Activated CD4-positive, alpha-beta T cell treated with anti-CD3 and anti-CD28 coated beads, Interleukin-2, Interleukin-6, amounts not matched to agents 100 ng/mL and 50 ng/mL, durations not matched to agents 16 hours and 8 hours (primary cell): Measurements from ENCODE around the gene HEPACAM.
A peak's percentile ranks its signal among the peaks of the same experiment; 100 is the strongest.
"Not testable (repeated sequence)": the region's sequence is repeated elsewhere in the genome, so short reads cannot be mapped to it uniquely, and the experiment has no call there.

Source experiments
- DNase-seq: peaks from one replicate; pipeline ENCODE4 v3.0.0-alpha.2; 2020

The HEPACAM gene

GRCh38 chr11:124935548-124936514, at the start of gene HEPACAM:
Gene HEPACAM, minus strand, starts transcription at chr11:124936047. Its CDS starts 41 bp downstream, at chr11:124936006.
- DNase-seq = no peak

- DNase-seq = no peak
Observed at GRCh38 chr11:124984512-124984854, 48.6 kb upstream of the HEPACAM start.

GRCh38 chr11:124983674-124984511, 48.0 kb upstream of the HEPACAM start:
- no peak for DNase-seq

GRCh38 chr11:124982043-124982442, 46.2 kb upstream of the HEPACAM start:
- no peak for DNase-seq

GRCh38 chr11:124978316-124978715, 42.5 kb upstream of the HEPACAM start:
- no peak for DNase-seq

- no peak for DNase-seq
Observed at GRCh38 chr11:124977006-124977405, 41.2 kb upstream of the HEPACAM start.

- DNase-seq = no peak
Observed at GRCh38 chr11:124976531-124976930, 40.7 kb upstream of the HEPACAM start.

GRCh38 chr11:124971810-124972209, 36.0 kb upstream of the HEPACAM start:
- no peak for DNase-seq

GRCh38 chr11:124970925-124971324, 35.1 kb upstream of the HEPACAM start:
- DNase-seq = no peak

- DNase-seq = not testable (repeated sequence)
Observed at GRCh38 chr11:124968197-124968596, 32.4 kb upstream of the HEPACAM start.

- DNase-seq = peak; percentile 69
Observed at GRCh38 chr11:124961972-124962609, 26.2 kb upstream of the HEPACAM start.

- no peak for DNase-seq
Observed at GRCh38 chr11:124955035-124955434, 19.2 kb upstream of the HEPACAM start.

- DNase-seq = no peak
Observed at GRCh38 chr11:124954590-124954955, 18.7 kb upstream of the HEPACAM start.

- DNase-seq = peak; percentile 97
Observed at GRCh38 chr11:124953753-124954589, 18.1 kb upstream of the HEPACAM start, which contains the start of gene CCDC15. Gene CCDC15, plus strand, starts transcription at chr11:124954202. Its CDS starts 531 bp downstream, at chr11:124954733.

- DNase-seq = no peak
Observed at GRCh38 chr11:124951341-124951740, 15.5 kb upstream of the HEPACAM start.

GRCh38 chr11:124950601-124951330, 14.9 kb upstream of the HEPACAM start:
- DNase-seq = peak; percentile 25

GRCh38 chr11:124946735-124947141, 10.9 kb upstream of the HEPACAM start:
- no peak for DNase-seq

- DNase-seq = no peak
Observed at GRCh38 chr11:124945826-124946225, 10.0 kb upstream of the HEPACAM start.

GRCh38 chr11:124944565-124944964, 8.7 kb upstream of the HEPACAM start:
- no peak for DNase-seq

- DNase-seq = no peak
Observed at GRCh38 chr11:124943741-124944140, 7.9 kb upstream of the HEPACAM start.

GRCh38 chr11:124943254-124943616, 7.4 kb upstream of the HEPACAM start:
- DNase-seq = no peak
